SK-N-SH treated with all-trans-retinoic acid at 6 μM for 48 hours (cell line): ENCODE data around the gene KRT14.

Source experiments
- ATAC-seq: fragments of 200-7000 bp; cut with Tn5 transposase; 3 replicates; pipeline ENCODE4 v1.9.1; 2020; ENCODE audit warnings: mild to moderate bottlenecking, moderate library complexity
- ARNTL ChIP-seq: fragments of 450-650 bp; formaldehyde crosslinking; IDR thresholded peaks from 2 replicates; pipeline ENCODE4 v1.5.0; 2020; ENCODE audit warnings: low read depth, mild to moderate bottlenecking, moderate library complexity, borderline replicate concordance
- CREB5 ChIP-seq: fragments of 250-450 bp; sonication (Bioruptor Pico); IDR thresholded peaks from 2 replicates; pipeline ENCODE4 v1.5.1; 2020; ENCODE audit warnings: low read depth, mild to moderate bottlenecking, moderate library complexity
- CSRNP3 ChIP-seq: fragments of 250-450 bp; sonication (Bioruptor Pico); IDR thresholded peaks from 2 replicates; pipeline ENCODE4 v1.5.1; 2021; ENCODE audit warnings: mild to moderate bottlenecking, moderate library complexity
- ESRRG ChIP-seq: fragments of 250-450 bp; sonication (Bioruptor Pico); IDR thresholded peaks from 2 replicates; pipeline ENCODE4 v1.6.1; 2021; ENCODE audit warnings: mild to moderate bottlenecking
- GLIS3 ChIP-seq: fragments of 250-450 bp; sonication (Bioruptor Pico); IDR thresholded peaks from 2 replicates; pipeline ENCODE4 v1.5.0; 2020; ENCODE audit warnings: mild to moderate bottlenecking, moderate library complexity
- OSR1 ChIP-seq: fragments of 250-450 bp; sonication (Bioruptor Pico); IDR thresholded peaks from 2 replicates; pipeline ENCODE4 v1.8.0; 2022; ENCODE audit warnings: moderate library complexity, mild to moderate bottlenecking, inconsistent platforms
- PATZ1 ChIP-seq: fragments of 250-450 bp; sonication (Bioruptor Pico); IDR thresholded peaks from 2 replicates; pipeline ENCODE4 v1.8.0; 2020; ENCODE audit warnings: mild to moderate bottlenecking, moderate library complexity, borderline replicate concordance
- PPARA ChIP-seq: fragments of 250-450 bp; sonication (Bioruptor Pico); IDR thresholded peaks from 2 replicates; pipeline ENCODE4 v1.5.0; 2020; ENCODE audit warnings: mild to moderate bottlenecking, borderline replicate concordance
- RARB ChIP-seq: fragments of 250-450 bp; sonication (Bioruptor Pico); IDR thresholded peaks from 2 replicates; pipeline ENCODE4 v1.8.0; 2021; ENCODE audit warnings: mild to moderate bottlenecking, moderate library complexity
- TCF4 ChIP-seq: fragments of 250-450 bp; sonication (Bioruptor Pico); IDR thresholded peaks from 2 replicates; pipeline ENCODE4 v1.8.0; 2021; ENCODE audit warnings: mild to moderate bottlenecking, moderate library complexity, borderline replicate concordance
- ZFP3 ChIP-seq: fragments of 250-450 bp; sonication (Bioruptor Pico); IDR thresholded peaks from 2 replicates; pipeline ENCODE4 v1.5.0; 2020; ENCODE audit warnings: mild to moderate bottlenecking, moderate library complexity
- ZFP30 ChIP-seq: fragments of 450-650 bp; formaldehyde crosslinking; IDR thresholded peaks from 2 replicates; pipeline ENCODE4 v1.5.0; 2022; ENCODE audit warnings: mild to moderate bottlenecking, moderate library complexity
- ZNF565 ChIP-seq: fragments of 450-650 bp; formaldehyde crosslinking; conservative IDR thresholded peaks from 2 replicates; pipeline ENCODE4 v1.5.0; 2020; ENCODE audit warnings: low read depth, mild to moderate bottlenecking, moderate library complexity
- ZNF70 ChIP-seq: fragments of 450-650 bp; formaldehyde crosslinking; IDR thresholded peaks from 2 replicates; pipeline ENCODE4 v1.5.0; 2020; ENCODE audit warnings: mild to moderate bottlenecking, moderate library complexity
- ZNF8 ChIP-seq: fragments of 450-650 bp; formaldehyde crosslinking; IDR thresholded peaks from 2 replicates; pipeline ENCODE4 v1.5.0; 2020; ENCODE audit warnings: mild to moderate bottlenecking, moderate library complexity

Gene KRT14

GRCh38 chr17:41595585-41595984 is 8.9 kb upstream of the KRT14 start (continued):
- TF ChIP-seq PATZ1 (no peak), ARNTL (CRISPR knock-in tag) (no peak), ZNF565 (CRISPR knock-in tag) (no peak)

GRCh38 chr17:41594363-41594915 is 7.7 kb upstream of the KRT14 start:
- ATAC-seq = no peak

GRCh38 chr17:41593306-41593981 is 6.7 kb upstream of the KRT14 start:
- TF ChIP-seq ZNF8 (CRISPR knock-in tag) (no peak), CREB5 (CRISPR knock-in tag) (no peak), OSR1 (no peak), ZFP30 (CRISPR knock-in tag) (no peak), RARB (no peak)
- ATAC-seq = no peak

More at GRCh38 chr17:41594363-41594915, 7.7 kb upstream of the KRT14 start:
- no peak for TF ChIP-seq GLIS3 (CRISPR knock-in tag)
- TF ChIP-seq ZNF70 (CRISPR knock-in tag) = no peak
- TF ChIP-seq ZFP30 (CRISPR knock-in tag) = no peak
- no peak for TF ChIP-seq ZFP3 (CRISPR knock-in tag)
- no peak for TF ChIP-seq PPARA (CRISPR knock-in tag)
- TF ChIP-seq CSRNP3 (CRISPR knock-in tag) = no peak
- TF ChIP-seq ZNF565 (CRISPR knock-in tag) = no peak
- TF ChIP-seq OSR1 = no peak

GRCh38 chr17:41592601-41593305 is 6.1 kb upstream of the KRT14 start:
- ATAC-seq = no peak
- TF ChIP-seq CREB5 (CRISPR knock-in tag) (no peak), TCF4 (no peak), ZFP30 (CRISPR knock-in tag) (no peak), ESRRG (no peak), ZNF70 (CRISPR knock-in tag) (no peak), CSRNP3 (CRISPR knock-in tag) (no peak), ZFP3 (CRISPR knock-in tag) (no peak), PATZ1 (no peak)
